Peyer's patch (tissue), 4 donors: ENCODE results near the gene CDKN2AIPNL.

Experiments used
- POLR2A ChIP-seq, 2 donors: fragments of 450-650 bp; IDR thresholded peaks; one replicate each; pipeline ENCODE4 v1.5.1; 2017; ENCODE audit warnings: antibody characterized with exemption in 2 of 2, mild to moderate bottlenecking in 2 of 2, moderate library complexity in 2 of 2
- TF ChIP-seq, protein P1 (sequence below), 6 experiments: fragments of 450-650 bp in 4 of 6; fragments of 200-600 bp in 2 of 6; sonication (generic) in 1 of 6; IDR thresholded peaks; one replicate each; pipeline ENCODE4 v1.5.1; 2017 to 2019; ENCODE audit warnings: antibody characterized with exemption in 6 of 6, mild to moderate bottlenecking in 3 of 6, moderate library complexity in 1 of 6

- TF ChIP-seq, protein P1, sequence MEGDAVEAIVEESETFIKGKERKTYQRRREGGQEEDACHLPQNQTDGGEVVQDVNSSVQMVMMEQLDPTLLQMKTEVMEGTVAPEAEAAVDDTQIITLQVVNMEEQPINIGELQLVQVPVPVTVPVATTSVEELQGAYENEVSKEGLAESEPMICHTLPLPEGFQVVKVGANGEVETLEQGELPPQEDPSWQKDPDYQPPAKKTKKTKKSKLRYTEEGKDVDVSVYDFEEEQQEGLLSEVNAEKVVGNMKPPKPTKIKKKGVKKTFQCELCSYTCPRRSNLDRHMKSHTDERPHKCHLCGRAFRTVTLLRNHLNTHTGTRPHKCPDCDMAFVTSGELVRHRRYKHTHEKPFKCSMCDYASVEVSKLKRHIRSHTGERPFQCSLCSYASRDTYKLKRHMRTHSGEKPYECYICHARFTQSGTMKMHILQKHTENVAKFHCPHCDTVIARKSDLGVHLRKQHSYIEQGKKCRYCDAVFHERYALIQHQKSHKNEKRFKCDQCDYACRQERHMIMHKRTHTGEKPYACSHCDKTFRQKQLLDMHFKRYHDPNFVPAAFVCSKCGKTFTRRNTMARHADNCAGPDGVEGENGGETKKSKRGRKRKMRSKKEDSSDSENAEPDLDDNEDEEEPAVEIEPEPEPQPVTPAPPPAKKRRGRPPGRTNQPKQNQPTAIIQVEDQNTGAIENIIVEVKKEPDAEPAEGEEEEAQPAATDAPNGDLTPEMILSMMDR (IDR thresholded peaks at IDR 0.05): no peak
- TF ChIP-seq POLR2A (IDR thresholded peaks at IDR 0.05): no peak
Observed at GRCh38 chr5:134445856-134446818, 34.5 kb upstream of the CDKN2AIPNL start.
